Muscle layer of colon (tissue), 2 donors: ENCODE measurements around the gene KRAS.
A peak's percentile ranks its signal among the peaks of the same experiment; 100 is the strongest.

Experiments
- H3K27ac ChIP-seq: one replicate; pipeline ENCODE4 v1.7.0; 2013; ENCODE audit warnings: low read depth, mild to moderate bottlenecking, low read length, moderate library complexity
- H3K27me3 ChIP-seq, 2 donors: one replicate each; pipeline ENCODE4 v1.7.0; 2013; ENCODE audit warnings: low read length in 2 of 2, mild to moderate bottlenecking in 2 of 2; ENCODE audit not compliant: insufficient read depth in 2 of 2, control insufficient read depth in 1 of 2
- H3K36me3 ChIP-seq: one replicate; pipeline ENCODE4 v1.7.0; 2013; ENCODE audit warnings: mild to moderate bottlenecking, low read length; ENCODE audit not compliant: insufficient read depth
- H3K4me1 ChIP-seq: one replicate; pipeline ENCODE4 v1.7.0; 2013; ENCODE audit warnings: mild to moderate bottlenecking, low read length; ENCODE audit not compliant: insufficient read depth
- H3K4me3 ChIP-seq, 2 donors: one replicate each; pipeline ENCODE4 v1.7.0; 2013; ENCODE audit warnings: low read length in 2 of 2, low read depth in 1 of 2, mild to moderate bottlenecking in 1 of 2, moderate library complexity in 1 of 2
- H3K9ac ChIP-seq: one replicate; pipeline ENCODE4 v1.7.0; 2013; ENCODE audit warnings: low read length
- H3K9me3 ChIP-seq: one replicate; pipeline ENCODE4 v1.7.0; 2013; ENCODE audit warnings: mild to moderate bottlenecking, low read length
- donor health status: abdominal sarcoma.
- donor health status: Adenocarcinoma of cecum.

KRAS gene

GRCh38 chr12:25194722-25195055, 56.0 kb downstream of the KRAS start:
- peaks cover 18% of the 10 kb centered on the region for H3K4me1 ChIP-seq
- H3K4me3 ChIP-seq: peak overlapping the region; percentile 62 to 92
- no peaks in the 10 kb centered on the region for H3K9me3 ChIP-seq
- H3K27ac ChIP-seq: peak overlapping the region; percentile 90
- H3K9ac ChIP-seq: peak overlapping the region; percentile 69
- H3K27me3 ChIP-seq: no peaks in the 10 kb centered on the region
- H3K36me3 ChIP-seq: peaks cover 3% of the 10 kb centered on the region

- Histone ChIP-seq H3K4me1 (peaks cover 18% of the 10 kb centered on the region), H3K4me3 (peak overlapping the region in 1 of 2 donors; percentile 92), H3K9me3 (no peaks in the 10 kb centered on the region), H3K9ac (no peak overlapping the region), H3K27me3 (no peaks in the 10 kb centered on the region), H3K27ac (peak overlapping the region; percentile 90), H3K36me3 (peaks cover 3% of the 10 kb centered on the region)
Measured at GRCh38 chr12:25194214-25194613, 56.5 kb downstream of the KRAS start.

- H3K4me1 ChIP-seq: peaks cover 9% of the 10 kb centered on the region
- no peaks in the 10 kb centered on the region for H3K9me3 ChIP-seq
- H3K4me3 ChIP-seq: no peak overlapping the region
- no peak overlapping the region for H3K9ac ChIP-seq
- no peak overlapping the region for H3K27ac ChIP-seq
- H3K36me3 ChIP-seq: no peaks in the 10 kb centered on the region
- no peaks in the 10 kb centered on the region for H3K27me3 ChIP-seq
Measured at GRCh38 chr12:25190793-25191192, 59.9 kb downstream of the KRAS start.

GRCh38 chr12:25189656-25190055, 61.1 kb downstream of the KRAS start:
- H3K4me3 ChIP-seq: no peak overlapping the region
- no peaks in the 10 kb centered on the region for H3K27me3 ChIP-seq
- H3K4me1 ChIP-seq: peaks cover 7% of the 10 kb centered on the region
- no peaks in the 10 kb centered on the region for H3K36me3 ChIP-seq
- no peak overlapping the region for H3K27ac ChIP-seq
- no peaks in the 10 kb centered on the region for H3K9me3 ChIP-seq
- no peak overlapping the region for H3K9ac ChIP-seq

GRCh38 chr12:25187781-25188180, 62.9 kb downstream of the KRAS start:
- Histone ChIP-seq H3K9ac (no peak overlapping the region), H3K36me3 (no peaks in the 10 kb centered on the region), H3K9me3 (no peaks in the 10 kb centered on the region), H3K27ac (no peak overlapping the region), H3K4me3 (no peak overlapping the region), H3K4me1 (no peaks in the 10 kb centered on the region), H3K27me3 (no peaks in the 10 kb centered on the region)

- no peak overlapping the region for H3K9ac ChIP-seq
- H3K36me3 ChIP-seq: no peaks in the 10 kb centered on the region
- no peaks in the 10 kb centered on the region for H3K9me3 ChIP-seq
- no peak overlapping the region for H3K4me3 ChIP-seq
- H3K27ac ChIP-seq: no peak overlapping the region
- no peaks in the 10 kb centered on the region for H3K27me3 ChIP-seq
- H3K4me1 ChIP-seq: no peaks in the 10 kb centered on the region
Measured at GRCh38 chr12:25186788-25187402, 63.8 kb downstream of the KRAS start.

- H3K9me3 ChIP-seq: no peaks in the 10 kb centered on the region
- no peaks in the 10 kb centered on the region for H3K27me3 ChIP-seq
- no peak overlapping the region for H3K4me3 ChIP-seq
- no peak overlapping the region for H3K27ac ChIP-seq
- no peak overlapping the region for H3K9ac ChIP-seq
- H3K4me1 ChIP-seq: no peaks in the 10 kb centered on the region
- no peaks in the 10 kb centered on the region for H3K36me3 ChIP-seq
Measured at GRCh38 chr12:25186038-25186787, 64.5 kb downstream of the KRAS start.

GRCh38 chr12:25184132-25184531, 66.6 kb downstream of the KRAS start:
- H3K9ac ChIP-seq: no peak overlapping the region
- H3K4me3 ChIP-seq: no peak overlapping the region
- H3K9me3 ChIP-seq: no peaks in the 10 kb centered on the region
- no peaks in the 10 kb centered on the region for H3K27me3 ChIP-seq
- no peaks in the 10 kb centered on the region for H3K4me1 ChIP-seq
- no peak overlapping the region for H3K27ac ChIP-seq
- H3K36me3 ChIP-seq: no peaks in the 10 kb centered on the region

GRCh38 chr12:25182765-25183164, 68.0 kb downstream of the KRAS start:
- H3K36me3 ChIP-seq: no peaks in the 10 kb centered on the region
- no peak overlapping the region for H3K27ac ChIP-seq
- H3K4me3 ChIP-seq: no peak overlapping the region
- no peaks in the 10 kb centered on the region for H3K27me3 ChIP-seq
- no peak overlapping the region for H3K9ac ChIP-seq
- no peaks in the 10 kb centered on the region for H3K4me1 ChIP-seq
- H3K9me3 ChIP-seq: no peaks in the 10 kb centered on the region

GRCh38 chr12:25162866-25163265, 87.9 kb downstream of the KRAS start:
- H3K4me1 ChIP-seq: no peaks in the 10 kb centered on the region
- no peaks in the 10 kb centered on the region for H3K36me3 ChIP-seq
- H3K9me3 ChIP-seq: no peaks in the 10 kb centered on the region
- H3K27me3 ChIP-seq: no peaks in the 10 kb centered on the region
- H3K9ac ChIP-seq: no peak overlapping the region
- H3K27ac ChIP-seq: no peak overlapping the region
- H3K4me3 ChIP-seq: no peak overlapping the region

- Histone ChIP-seq H3K9ac (no peak overlapping the region), H3K4me1 (no peaks in the 10 kb centered on the region), H3K36me3 (no peaks in the 10 kb centered on the region), H3K27me3 (no peaks in the 10 kb centered on the region), H3K27ac (no peak overlapping the region), H3K9me3 (no peaks in the 10 kb centered on the region), H3K4me3 (no peak overlapping the region)
Measured at GRCh38 chr12:25156061-25156460, 94.7 kb downstream of the KRAS start.

- H3K4me1 ChIP-seq: no peaks in the 10 kb centered on the region
- H3K27me3 ChIP-seq: no peaks in the 10 kb centered on the region
- H3K9ac ChIP-seq: no peak overlapping the region
- H3K36me3 ChIP-seq: no peaks in the 10 kb centered on the region
- no peak overlapping the region for H3K27ac ChIP-seq
- H3K9me3 ChIP-seq: no peaks in the 10 kb centered on the region
- no peak overlapping the region for H3K4me3 ChIP-seq
Measured at GRCh38 chr12:25155022-25155576, 95.6 kb downstream of the KRAS start.
